GM19328 (cell line): ENCODE measurements around the gene TRIM46.
"Not testable (repeated sequence)": the region's sequence is repeated elsewhere in the genome, so short reads cannot be mapped to it uniquely, and the experiment has no call there.

Experiments used
- ATAC-seq: cut with Tn5 transposase; IDR thresholded peaks from one replicate; pipeline ENCODE4 v1.9.1; 2021; ENCODE audit warnings: mild to moderate bottlenecking, moderate library complexity; ENCODE audit not compliant: unreplicated experiment

The TRIM46 gene

DNA sequence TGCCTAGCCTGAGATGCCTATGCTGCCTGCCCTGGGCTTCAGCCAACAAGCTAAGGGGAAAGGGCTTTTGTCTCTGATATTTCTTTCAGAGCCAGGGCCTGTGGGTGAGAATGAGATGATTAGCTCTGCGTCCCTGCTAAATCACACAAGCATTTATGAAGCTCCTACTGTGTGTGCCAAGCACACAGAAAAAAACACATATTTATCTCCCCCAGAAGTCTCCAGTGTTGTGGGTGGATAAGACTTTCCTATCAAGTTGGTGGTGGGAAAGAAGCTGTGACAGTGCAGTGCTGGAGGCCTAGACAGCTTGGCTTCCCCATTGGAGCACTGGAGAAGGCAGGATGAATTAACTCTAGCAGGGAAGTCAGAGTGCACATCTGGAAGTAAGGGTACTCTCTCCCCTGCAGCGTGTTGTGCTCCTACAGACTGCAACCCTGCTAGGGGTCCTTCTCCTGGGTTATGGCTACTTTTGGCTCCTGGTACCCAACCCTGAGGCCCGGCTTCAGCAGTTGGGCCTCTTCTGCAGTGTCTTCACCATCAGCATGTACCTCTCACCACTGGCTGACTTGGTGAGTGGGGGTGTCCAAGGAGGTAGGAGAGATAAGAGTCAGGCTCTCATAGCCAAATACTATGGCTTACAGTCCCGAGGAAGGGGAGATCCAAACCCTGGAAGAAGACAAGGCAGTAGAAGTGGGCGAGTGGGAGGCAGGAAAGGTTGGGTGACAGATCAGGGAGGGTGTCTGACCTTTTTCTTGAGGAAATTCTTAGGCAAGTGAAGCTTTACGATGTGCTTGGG lies 36.3 kb upstream of the TRIM46 start:
- no peak for ATAC-seq

DNA sequence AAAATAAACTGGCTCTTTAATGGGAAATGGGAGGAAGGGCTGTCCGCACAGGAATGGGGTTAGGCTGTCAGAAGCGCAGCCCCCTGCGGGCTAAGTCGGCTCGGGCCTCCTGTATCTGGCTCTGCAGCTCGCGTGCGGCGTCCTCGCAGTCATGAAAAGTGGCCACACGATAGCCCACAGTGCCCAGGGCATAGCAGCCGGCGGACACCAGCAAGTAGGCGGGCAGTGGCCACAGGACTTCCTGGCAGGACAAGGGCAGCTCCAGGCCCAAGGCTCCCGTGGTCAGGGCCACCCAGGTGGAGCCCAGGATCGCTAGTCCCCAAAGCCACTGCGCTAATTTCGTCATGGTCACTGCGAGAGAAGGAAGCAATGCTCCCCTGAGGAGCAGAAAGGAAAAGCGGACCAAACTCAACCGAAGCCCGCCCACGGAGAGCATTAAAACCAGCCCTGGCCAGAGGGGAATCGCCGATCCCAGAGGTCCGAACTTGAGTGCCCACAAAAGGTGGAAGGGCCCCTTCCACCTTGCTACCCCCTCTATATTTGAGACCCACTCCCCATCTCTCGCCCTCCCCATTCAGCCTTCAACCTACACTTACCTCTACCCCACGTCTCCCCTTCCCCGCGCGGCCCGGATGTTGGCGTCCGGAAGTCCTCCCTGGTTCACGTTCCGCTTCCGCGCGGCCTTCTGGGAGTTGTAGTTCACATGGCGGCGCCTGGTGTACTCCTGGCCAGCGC lies 33.6 kb upstream of the TRIM46 start, which contains the start of gene DPM3:
Gene DPM3, minus strand, starts transcription at position 637 of the 735 bp plus-strand sequence. Its CDS starts 291 bp downstream, at position 346.
- peak; percentile 61 for ATAC-seq

GRCh38 chr1:155140630-155140953 lies 33.1 kb upstream of the TRIM46 start:
- no peak for ATAC-seq

DNA sequence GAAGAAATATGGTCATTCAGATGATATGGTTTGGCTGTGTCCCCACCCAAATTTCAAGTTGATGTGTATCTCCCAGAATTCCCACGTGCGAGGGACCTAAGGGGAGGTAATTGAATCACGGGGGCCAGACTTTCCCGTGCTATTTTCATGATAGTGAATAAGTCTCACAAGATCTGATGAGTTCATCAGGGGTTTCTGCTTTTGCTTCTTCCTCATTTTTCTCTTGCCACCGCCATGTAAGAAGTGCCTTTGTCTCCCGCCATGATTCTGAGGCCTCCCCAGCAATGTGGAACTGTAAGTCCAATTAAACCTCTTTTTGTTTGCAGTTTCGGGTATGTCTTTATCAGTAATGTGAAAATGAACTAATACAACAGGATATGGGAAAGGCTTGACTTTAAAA lies 31.9 kb upstream of the TRIM46 start:
- ATAC-seq: no peak

DNA sequence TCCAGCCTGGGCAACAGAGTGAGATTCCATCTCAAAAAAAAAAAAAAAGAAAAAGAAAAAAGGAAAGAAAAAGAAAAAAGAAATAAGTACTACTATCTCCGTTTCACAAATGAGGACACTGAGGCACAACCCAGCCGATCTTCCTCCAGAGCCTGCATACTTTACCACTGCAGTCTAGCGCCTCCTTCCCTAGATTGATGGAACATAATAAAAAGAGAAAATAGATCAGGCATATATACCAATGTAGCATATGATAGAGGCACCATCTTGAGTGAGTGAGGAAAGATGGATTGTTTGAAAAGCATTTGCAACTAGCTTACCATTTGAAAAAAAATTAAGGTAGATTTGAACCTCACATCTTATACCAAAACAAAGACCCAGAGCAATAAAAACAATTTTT lies 28.2 kb upstream of the TRIM46 start:
- ATAC-seq: no peak

GRCh38 chr1:155155996-155156643 lies 17.5 kb upstream of the TRIM46 start:
- ATAC-seq: not testable (repeated sequence)

- ATAC-seq: no peak
Observed at GRCh38 chr1:155158991-155159390, 14.7 kb upstream of the TRIM46 start.

GRCh38 chr1:155160128-155160527 lies 13.5 kb upstream of the TRIM46 start:
- no peak for ATAC-seq

GRCh38 chr1:155162631-155163030 lies 11.0 kb upstream of the TRIM46 start:
- not testable (repeated sequence) for ATAC-seq

GRCh38 chr1:155163785-155164184 lies 9.9 kb upstream of the TRIM46 start:
- not testable (repeated sequence) for ATAC-seq

GRCh38 chr1:155164625-155165024 lies 9.0 kb upstream of the TRIM46 start:
- ATAC-seq: not testable (repeated sequence)

DNA sequence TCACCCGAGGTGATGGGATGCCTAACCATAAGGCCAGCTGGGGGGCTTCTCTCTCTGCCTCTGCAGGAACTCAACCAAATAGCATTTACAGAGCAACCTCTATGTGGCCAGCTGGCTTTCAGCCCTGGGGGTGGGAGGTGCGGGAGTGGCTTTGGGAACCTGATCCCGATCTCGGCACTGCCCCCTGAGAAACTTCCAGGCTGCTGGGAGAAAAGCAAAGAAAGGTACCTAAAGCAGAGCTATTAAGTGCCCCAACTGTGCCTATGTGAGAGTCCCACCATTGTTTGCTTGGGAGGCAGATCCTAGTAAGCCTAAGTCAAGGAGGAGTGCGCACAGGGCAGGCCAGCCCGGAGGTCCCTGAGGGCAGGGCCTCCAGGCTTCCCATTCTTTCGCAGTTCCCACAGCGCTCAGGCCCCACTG lies 7.6 kb upstream of the TRIM46 start:
- no peak for ATAC-seq

GRCh38 chr1:155166471-155167165 lies 7.0 kb upstream of the TRIM46 start:
- ATAC-seq: no peak

GRCh38 chr1:155167166-155168104 lies 6.2 kb upstream of the TRIM46 start:
- no peak for ATAC-seq

DNA sequence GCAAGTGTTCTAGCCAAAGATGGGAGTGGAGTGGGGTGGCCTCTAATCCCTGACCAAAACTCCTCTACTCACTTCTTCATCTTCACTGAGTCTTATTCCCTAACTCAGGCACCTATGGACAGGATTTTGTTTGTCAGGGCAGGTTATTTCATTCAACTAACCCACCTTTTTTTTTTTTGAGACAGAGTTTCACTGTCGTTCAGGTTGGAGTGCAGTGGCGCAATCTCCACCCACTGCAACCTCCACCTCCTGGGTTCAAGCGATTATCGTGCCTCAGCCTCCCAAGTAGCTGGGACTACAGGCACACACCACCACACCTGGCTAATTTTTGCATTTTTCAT lies 5.6 kb upstream of the TRIM46 start:
- not testable (repeated sequence) for ATAC-seq

- no peak for ATAC-seq
Observed at GRCh38 chr1:155168456-155169210, 5.0 kb upstream of the TRIM46 start.

DNA sequence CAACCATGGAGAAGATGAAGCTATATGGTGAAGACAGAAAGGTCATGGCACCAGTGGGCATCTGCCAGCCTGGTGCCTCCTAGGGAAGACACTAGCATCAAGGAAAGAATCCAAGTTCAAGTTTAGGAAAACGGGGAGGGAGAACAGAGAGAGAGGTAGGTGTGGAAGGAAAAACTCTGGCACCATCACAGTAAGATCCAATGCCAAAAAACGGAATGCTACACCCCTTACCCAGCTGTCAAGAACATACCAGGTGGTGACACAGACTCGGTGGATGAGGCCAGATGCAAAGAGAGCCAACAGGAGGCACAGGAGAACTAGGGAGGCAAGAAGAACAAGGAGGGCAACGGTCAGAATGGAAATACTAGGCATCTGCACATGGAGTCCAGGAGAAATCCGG lies 4.1 kb upstream of the TRIM46 start:
- no peak for ATAC-seq

- no peak for ATAC-seq
Observed at GRCh38 chr1:155170101-155170785, 3.4 kb upstream of the TRIM46 start.

DNA sequence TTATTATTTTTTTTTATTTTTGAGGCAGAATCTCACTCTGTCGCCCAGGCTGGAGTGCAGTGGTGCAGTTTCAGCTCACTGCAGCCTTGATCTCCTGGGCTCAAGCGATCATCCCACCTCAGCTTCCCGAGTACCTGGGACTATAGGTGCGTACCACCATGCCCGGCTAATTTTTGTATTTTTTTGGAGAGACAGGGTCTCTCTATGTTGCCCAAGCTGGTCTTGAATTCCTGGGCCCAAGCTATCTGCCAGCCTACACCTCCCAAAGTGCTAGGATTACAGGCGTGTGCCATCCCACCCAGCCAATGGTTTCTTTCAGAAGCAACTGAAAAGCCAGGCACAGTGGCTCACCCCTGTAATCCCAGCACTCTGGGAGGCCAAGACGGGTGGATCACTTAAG lies 2.8 kb upstream of the TRIM46 start:
- ATAC-seq: no peak
